NCI-H345 treated with DMSO at 0.1 percent for 48 hours (cell line): Measurements from ENCODE around the gene CSTB.

Source experiments
- DNase-seq: peaks from one replicate; lab custom pipeline; 2025; ENCODE audit not compliant: unreplicated experiment; lab: John Stamatoyannopoulos, UW

Gene CSTB

GRCh38 chr21:43769325-43769958, 6.7 kb downstream of the CSTB start:
- DNase-seq: no peak

- DNase-seq: no peak
These were observed 7.3 kb downstream of the CSTB start for GRCh38 chr21:43768868-43769167.

GRCh38 chr21:43767984-43768867, 7.9 kb downstream of the CSTB start:
- no peak for DNase-seq

DNA sequence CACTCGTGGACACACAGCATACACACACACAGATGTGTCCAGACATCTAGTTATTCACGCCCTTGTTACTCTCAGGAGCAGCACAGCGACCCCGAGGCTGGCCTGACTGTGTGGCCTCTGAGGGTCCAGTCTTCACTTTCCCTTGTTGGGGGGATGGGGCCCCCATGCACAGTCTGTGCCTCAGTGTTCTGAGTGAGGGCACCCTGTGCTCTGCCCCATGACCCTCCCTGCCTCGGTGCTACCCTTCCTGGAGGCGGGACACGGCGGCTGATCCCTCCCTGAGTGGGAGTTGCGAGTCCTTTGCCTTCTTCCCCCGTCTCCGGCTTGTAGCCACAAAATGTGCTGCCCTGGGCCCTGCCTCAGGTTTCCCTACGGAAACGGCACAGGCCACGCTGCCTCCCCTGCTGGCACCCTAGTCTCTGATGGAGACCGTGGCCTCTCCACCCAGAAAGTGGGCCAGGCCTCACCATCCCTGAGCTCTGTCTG, 8.6 kb downstream of the CSTB start:
- DNase-seq: no peak

DNA sequence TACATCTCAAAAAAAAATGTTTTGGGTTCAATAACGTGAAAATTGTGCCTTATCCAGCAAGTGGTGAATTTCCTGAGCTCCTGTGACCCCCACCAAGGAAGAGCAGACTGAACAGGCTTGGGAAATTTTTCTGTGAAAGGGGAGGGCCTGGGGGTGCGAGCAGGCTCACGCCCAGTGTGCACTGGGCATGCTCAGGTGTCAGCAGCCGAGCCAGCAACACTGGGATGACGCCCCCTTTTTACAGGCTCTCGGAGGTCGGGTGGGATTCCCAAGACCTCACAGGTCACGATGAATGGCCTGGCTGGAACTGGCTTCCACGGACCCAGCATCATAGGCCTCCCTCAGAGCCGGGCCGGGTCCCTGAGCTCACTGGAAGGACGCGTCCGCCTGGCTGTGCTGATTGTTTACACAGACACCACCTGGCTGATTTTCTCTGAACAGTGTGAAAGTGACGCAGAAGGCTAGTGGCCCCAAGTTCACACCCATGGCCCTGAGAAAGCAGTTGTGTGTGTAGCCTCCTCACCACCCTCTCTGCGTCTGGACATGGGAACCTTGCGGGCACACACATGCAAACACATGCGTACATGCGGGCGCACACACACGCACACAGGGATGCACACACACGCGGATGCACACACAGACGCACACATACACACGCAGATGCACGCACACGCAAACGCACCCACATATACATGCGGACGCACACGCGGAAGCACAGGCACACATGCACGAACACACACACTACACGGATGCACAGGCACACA, 9.2 kb downstream of the CSTB start:
- DNase-seq: no peak

DNA sequence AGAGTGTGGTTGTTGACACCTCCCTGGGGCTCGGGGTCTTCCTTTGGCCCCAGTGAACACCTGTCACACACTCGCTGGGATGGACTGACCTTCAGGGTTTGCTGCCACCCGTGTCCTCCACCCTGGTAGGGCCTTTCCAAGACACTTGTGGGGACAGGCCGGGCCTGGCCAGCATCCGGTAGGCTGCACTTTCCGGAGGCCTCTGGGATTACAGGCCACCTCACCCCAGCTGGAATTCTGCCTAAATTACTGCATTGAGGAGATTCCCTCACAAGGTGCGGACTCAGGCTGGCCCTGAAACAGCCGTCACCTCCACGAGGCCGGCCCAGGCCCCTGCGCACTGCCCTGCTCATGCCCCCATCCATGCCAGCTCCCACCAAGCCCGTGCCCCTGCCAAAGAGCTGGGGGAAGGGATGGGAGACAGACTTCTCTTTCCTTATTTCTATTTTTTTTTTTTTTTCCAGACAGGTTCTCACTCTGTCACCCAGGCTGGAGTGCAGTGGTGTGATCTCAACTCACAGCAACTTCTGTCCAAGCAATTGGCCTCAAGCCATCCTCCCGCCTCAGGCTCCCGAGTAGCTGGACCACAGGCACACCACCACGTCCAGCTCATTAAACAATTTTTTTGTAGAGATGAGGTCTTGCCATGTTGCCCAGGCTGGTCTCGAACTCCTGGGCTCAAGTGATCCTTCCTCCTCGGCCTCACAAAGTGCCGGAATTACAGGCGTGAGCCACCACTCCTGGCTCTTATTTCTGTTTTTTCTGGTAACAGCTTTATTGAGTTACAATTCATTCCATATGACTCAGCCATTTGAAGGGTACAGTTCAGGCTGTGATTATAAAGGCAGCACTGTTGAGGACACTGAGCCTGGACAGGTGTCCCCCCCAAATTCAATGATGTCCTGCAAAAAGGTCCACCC, 11.3 kb downstream of the CSTB start:
- no peak for DNase-seq

GRCh38 chr21:43763901-43764523, 12.1 kb downstream of the CSTB start:
- no peak for DNase-seq

DNA sequence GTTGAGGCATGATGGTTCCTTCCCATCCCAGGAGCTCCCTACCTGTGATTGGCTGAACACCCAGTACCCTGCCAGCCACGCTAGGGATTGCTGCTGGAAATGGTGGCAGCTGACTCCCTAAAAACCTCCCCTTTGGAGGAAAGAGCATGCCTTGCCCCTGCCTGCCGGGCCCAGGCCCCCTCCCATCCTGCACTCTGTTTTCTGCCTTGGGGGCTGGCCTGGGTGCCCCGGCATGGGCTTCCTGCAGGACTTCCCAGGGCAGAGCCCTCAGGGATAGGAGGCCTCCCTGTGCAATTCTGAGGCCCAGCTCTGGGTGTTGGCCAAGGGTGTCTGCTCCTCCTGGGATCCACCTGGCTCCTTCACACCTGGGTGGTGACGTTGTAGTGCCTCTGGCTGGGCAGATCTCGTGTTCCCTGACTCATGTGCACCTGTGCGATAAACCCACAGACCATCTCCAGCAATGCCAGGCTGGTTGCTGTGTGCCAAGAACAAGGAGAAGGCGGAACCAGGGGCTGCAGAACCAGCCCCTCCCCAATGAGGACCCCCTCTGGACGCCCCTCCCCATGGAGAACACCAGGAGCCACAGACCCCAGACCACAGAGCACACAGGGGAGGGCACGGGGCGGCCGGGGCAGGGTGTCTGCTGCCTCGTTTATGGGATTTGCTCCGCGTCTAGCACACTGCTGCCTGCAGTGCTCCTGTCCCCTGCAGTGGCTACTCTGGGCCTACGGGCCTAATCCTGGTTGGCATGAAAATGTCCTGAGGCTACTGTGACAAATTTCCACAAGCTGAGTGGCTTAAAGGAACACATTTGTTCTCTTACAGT, 13.6 kb downstream of the CSTB start:
- DNase-seq: no peak

- DNase-seq: no peak
These were observed 14.2 kb downstream of the CSTB start for GRCh38 chr21:43761886-43762285.

DNA sequence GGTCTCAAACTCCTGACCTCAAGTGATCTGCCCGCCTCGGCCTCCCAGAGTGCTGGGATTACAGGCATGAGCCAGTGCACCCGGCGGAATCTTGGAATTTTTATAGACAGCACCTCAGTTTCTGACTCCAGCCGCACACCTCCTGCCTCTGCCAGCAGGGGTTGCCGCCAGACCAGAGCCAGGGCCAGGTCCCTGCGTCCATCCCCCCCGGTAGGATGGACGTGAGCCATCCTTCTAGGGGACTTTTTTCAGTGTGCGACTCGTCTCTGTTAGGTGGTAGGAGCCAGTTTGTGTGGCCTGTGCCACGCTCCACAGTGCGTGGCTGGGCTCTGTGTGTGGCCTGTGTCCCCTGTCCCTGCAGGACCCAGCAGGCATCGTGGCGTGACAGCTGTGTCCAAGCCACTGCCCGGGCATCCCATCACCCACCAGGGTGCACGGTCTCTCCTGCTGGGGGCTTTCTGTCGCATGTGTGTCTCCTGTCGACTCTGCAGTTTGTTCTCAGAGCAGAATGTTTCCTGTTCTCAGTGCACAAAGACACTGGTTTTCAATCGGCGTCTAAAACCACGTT, 15.6 kb downstream of the CSTB start:
- no peak for DNase-seq

DNA sequence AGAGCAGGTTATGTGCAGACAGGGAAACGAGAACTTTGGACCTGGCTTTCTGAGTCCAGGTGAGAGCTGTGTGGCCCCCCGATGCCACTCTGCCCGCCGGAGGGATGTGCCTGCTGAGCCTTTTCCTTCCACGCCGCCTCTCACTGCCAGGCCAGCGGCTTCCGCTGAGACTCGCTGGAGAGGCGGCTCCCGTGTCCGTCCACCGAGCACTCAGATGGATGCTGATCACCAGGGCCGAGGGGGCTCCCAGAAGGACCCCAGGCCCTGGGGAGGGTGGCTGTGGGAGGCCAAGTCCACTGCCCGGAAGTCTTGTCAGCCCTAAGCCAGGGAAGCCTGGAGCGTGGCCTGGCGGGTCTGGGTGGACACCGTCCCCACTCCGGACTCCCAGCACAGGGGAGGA, 16.5 kb downstream of the CSTB start:
- DNase-seq: no peak

GRCh38 chr21:43758811-43759210, 17.3 kb downstream of the CSTB start:
- DNase-seq: no peak

GRCh38 chr21:43758111-43758641, 17.9 kb downstream of the CSTB start:
- no peak for DNase-seq

DNA sequence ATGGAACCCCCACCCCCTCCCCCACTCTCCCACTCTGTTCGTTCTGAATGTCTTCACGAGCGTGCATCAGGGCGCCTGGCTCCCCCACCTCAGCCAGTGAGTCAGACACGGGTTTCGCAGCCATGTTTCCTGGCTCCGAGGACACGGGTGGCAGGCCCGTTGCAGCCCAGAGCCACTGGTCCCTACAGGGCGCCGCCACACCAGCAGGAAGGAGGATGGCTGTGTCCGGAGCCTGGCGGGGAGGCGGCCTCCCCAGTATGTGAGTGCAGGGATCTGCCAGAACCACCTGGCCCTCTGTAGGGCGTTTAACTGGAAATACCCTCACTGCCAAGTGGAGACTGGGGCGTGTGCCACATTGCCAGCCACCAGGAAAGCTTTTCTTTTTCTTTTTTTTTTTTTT, 18.5 kb downstream of the CSTB start:
- no peak for DNase-seq

DNA sequence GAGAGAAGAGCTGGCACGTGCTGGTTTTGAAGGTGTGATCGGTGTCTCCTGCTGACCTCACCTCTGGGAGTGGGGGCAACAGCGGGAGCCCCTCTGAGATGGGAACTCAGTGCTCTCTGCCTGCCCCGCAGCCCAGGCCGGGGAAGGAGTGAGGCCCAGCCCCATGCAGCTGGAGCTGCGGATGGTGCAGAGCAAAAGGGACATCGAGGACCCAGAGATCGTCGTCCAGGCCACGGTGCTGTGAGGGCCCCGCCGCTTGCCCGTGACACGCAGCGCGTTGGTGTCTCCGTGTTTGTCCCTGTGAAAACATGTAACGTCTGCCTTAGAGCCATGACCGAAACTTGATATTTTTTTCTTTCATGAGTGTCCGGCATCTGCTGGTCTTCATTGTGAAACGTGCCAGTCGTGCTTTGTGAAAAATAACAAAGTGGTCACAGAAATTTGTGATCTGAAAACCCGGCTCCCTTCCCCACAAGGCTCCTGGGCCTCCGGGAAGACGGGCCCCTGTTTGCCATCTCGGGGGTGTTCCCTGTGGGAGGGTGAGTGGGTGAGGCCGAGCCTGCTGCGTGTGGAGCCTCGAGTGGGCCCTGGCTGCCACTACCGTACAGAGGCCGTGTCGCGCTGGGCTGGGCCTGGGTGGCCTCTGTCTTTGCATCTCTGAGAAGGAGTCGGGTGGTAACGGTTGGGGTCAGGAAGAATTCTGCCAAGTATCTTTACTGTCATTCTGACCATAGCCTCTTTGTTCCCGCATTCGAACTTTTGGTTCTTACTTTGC, 20.1 kb downstream of the CSTB start:
- no peak for DNase-seq

- no peak for DNase-seq
These were observed 20.9 kb downstream of the CSTB start for GRCh38 chr21:43754948-43755781.

- no peak for DNase-seq
These were observed 22.7 kb downstream of the CSTB start for GRCh38 chr21:43753439-43753799.
